Measurements from ENCODE around the gene HSF5.

- no peak for TF ChIP-seq POLR2AphosphoS5 (IDR thresholded peaks at IDR 0.05; ENCODE audit: borderline replicate concordance, low read depth, low read length)
- no peak for TF ChIP-seq EZH2 (IDR thresholded peaks at IDR 0.05)
- no peak for TF ChIP-seq FOXP2 (optimal IDR thresholded peaks at IDR 0.05; ENCODE audit: control extremely low read depth, extremely low read length, insufficient read depth)
These were observed 117.9 kb downstream of the HSF5 start for GRCh38 chr17:58370309-58370708.

Data from SK-N-MC (cell line).